Activated T-cell treated with anti-CD3 and anti-CD28 coated beads, Interleukin-2, amount 50 U/mL, for 4 hours (primary cell): ENCODE measurements around the gene CPXM2. TPM values are rescaled to one million over a fixed set of nuclear protein-coding genes. Genes with fewer than 3 reads are reported as not detected.
"Not testable (repeated sequence)": the region's sequence is repeated elsewhere in the genome, so short reads cannot be mapped to it uniquely, and the experiment has no call there.

ENCODE experiments used
- ATAC-seq, 2 donors: fragments of 200-7000 bp; cut with Tn5 transposase; one replicate each; pipeline ENCODE4 v1.10.0; 2021
- DNase-seq: peaks from one replicate; pipeline ENCODE4 v3.0.0-alpha.2; 2020
- H3K27me3 Mint-ChIP-seq: one replicate; pipeline ENCODE4 v1.8.0; 2021; ENCODE audit warnings: low read depth, mixed read lengths
- H3K36me3 Mint-ChIP-seq: one replicate; pipeline ENCODE4 v1.8.0; 2022; ENCODE audit warnings: mixed read lengths; ENCODE audit not compliant: insufficient read depth
- H3K4me1 Mint-ChIP-seq: one replicate; pipeline ENCODE4 v1.8.0; 2021; ENCODE audit warnings: low read depth, mixed read lengths
- H3K4me3 Mint-ChIP-seq: one replicate; pipeline ENCODE4 v1.8.0; 2021; ENCODE audit warnings: mild to moderate bottlenecking, moderate library complexity, mixed read lengths
- H3K9me3 Mint-ChIP-seq: one replicate; pipeline ENCODE4 v1.8.0; 2021; ENCODE audit warnings: mixed read lengths
- total RNA-seq, 3 donors: library from RNA; stranded (reverse); gene quantifications; one replicate each; pipeline ENCODE4 v1.2.1, GENCODE V29; 2021

CPXM2 gene
- total RNA-seq, 3 donors from 2014 or later, result not detected

DNA sequence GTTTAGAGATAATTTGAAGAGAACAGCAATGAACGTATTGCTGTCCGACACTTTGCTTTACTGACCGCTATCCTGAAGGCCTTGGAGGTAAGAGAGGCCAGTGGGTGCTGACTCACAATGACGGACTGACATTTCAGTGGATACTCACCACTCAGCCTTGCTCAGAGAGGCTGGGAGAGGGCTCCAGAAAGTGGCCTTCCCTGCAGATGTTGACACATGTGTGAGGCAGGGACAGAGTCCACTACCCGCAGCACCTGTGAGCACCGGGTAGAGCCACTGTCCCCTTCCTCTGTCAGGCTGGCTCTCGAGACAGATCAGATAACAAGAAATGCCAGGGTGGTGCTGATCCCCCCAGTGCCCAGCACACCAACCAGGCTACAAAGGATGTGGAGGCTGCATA, 150.5 kb downstream of the CPXM2 start:
- Mint-ChIP-seq H3K4me1 (no peaks in the 10 kb centered on the region), H3K27me3 (peaks cover 4% of the 10 kb centered on the region), H3K4me3 (no peak overlapping the region), H3K9me3 (no peaks in the 10 kb centered on the region), H3K36me3 (no peaks in the 10 kb centered on the region)
- ATAC-seq (no peak), DNase-seq (no peak)

DNA sequence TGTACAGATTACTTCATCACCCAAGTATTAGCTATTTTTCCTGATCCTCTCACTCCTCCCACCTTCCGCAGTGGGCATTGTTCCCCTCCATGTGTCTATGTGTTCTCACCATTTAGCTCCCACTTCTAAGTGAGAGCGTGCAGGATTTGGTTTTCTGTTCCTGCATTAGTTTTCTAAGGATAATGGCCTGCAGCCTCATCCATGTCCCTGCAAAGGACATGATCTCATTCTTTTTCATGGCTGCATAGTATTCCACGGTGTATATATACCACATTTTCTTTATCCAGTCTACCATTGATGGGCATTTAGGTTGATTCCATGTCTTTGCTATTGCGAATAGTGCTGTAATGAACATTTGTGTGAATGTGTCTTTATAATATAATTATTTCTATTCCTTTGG, 154.7 kb downstream of the CPXM2 start:
- not testable (repeated sequence) for H3K9me3 Mint-ChIP-seq, DNase-seq, H3K4me1 Mint-ChIP-seq, H3K36me3 Mint-ChIP-seq, ATAC-seq, H3K27me3 Mint-ChIP-seq, H3K4me3 Mint-ChIP-seq

DNA sequence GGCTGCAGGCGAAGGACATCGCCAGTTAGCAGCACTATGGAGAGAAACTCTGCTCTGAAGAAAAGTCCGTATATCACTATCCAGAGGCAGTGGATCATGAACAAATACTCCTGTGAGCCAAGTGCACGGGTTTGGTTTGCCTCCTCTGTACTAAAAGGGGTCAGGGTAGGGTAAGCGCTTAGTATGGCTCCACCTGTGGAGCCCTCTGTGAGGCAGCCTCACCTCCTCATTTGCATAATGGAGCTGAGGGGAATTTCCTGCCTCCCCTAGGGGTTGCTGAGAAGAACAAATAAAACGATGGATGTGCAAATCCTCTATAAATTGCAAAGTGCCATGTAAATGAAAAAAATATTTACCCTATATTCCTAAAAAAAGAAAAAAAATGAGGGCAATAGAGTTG, 162.1 kb downstream of the CPXM2 start:
- ATAC-seq (no peak), DNase-seq (no peak)
- peaks cover 2% of the 10 kb centered on the region for H3K27me3 Mint-ChIP-seq
- no peaks in the 10 kb centered on the region for H3K4me1 Mint-ChIP-seq
- no peaks in the 10 kb centered on the region for H3K9me3 Mint-ChIP-seq
- no peak overlapping the region for H3K4me3 Mint-ChIP-seq
- H3K36me3 Mint-ChIP-seq, result no peaks in the 10 kb centered on the region

DNA sequence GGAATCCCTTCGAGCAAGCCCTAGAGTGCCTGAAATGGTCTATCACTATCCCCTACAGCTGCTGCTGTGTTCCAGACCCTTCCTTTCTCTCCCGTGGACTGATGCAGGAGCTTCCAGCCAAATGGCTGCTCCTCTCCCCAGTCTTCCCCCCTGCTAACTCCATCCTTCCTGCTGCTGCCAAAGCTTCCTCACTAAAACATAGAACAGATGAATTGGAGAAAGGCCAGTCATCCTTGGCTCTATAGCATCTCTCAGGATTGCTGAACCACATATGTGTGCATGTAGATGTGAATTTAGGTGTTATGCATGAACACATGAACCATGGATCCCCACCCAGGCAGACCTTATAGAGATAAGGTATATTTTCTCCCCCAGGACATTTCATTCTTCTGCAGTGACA, 164.8 kb downstream of the CPXM2 start:
- Mint-ChIP-seq H3K4me1 (no peaks in the 10 kb centered on the region), H3K9me3 (no peaks in the 10 kb centered on the region), H3K36me3 (no peaks in the 10 kb centered on the region), H3K4me3 (no peak overlapping the region), H3K27me3 (peaks cover 2% of the 10 kb centered on the region)
- ATAC-seq (no peak), DNase-seq (no peak)

DNA sequence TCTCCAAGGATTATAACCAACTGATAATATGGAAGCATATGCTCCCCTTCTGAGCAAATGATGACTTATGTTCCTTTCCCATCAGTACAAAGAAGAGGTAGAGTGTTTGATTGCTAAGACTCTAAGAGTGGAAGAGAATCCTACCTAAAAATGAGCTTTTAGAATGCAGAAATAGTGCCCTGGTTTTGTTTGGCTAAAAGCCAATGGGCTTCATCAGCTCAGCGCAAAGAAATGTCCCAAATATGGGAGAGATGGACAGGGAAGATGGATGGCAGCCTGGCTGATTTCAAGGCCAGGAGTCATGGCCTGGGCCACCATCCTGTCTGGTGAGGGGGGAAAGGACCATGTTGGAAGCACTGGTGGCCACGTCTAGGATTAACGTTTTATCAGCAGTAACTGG, 165.2 kb downstream of the CPXM2 start:
- no peak for DNase-seq
- H3K4me1 Mint-ChIP-seq, result no peaks in the 10 kb centered on the region
- ATAC-seq, result no peak
- H3K36me3 Mint-ChIP-seq, result no peaks in the 10 kb centered on the region
- H3K4me3 Mint-ChIP-seq, result no peak overlapping the region
- H3K27me3 Mint-ChIP-seq, result peaks cover 2% of the 10 kb centered on the region
- H3K9me3 Mint-ChIP-seq, result no peaks in the 10 kb centered on the region

DNA sequence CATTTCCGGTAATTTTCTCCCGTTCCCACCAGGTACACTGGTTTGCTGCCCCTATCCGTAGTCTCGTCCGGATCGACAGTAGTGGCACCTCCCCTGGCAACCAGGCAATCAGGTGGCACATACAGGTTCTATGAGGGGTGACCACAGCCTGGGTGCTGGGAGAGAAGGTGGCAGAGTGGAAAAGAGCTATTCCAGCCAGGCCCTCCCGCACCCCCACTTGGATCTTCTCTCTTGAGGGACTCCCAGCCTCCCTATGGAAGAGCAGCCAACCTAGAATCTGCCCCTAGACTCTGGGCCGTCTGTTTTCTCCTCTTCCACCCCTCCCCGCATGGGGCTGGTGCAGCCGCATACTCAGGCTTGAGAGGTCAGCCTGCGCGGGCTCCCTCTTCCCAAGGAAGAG, 166.9 kb downstream of the CPXM2 start:
- no peaks in the 10 kb centered on the region for H3K9me3 Mint-ChIP-seq
- no peaks in the 10 kb centered on the region for H3K36me3 Mint-ChIP-seq
- H3K4me3 Mint-ChIP-seq, result no peak overlapping the region
- no peaks in the 10 kb centered on the region for H3K4me1 Mint-ChIP-seq
- no peak for DNase-seq
- ATAC-seq, result no peak
- H3K27me3 Mint-ChIP-seq, result peaks cover 2% of the 10 kb centered on the region

DNA sequence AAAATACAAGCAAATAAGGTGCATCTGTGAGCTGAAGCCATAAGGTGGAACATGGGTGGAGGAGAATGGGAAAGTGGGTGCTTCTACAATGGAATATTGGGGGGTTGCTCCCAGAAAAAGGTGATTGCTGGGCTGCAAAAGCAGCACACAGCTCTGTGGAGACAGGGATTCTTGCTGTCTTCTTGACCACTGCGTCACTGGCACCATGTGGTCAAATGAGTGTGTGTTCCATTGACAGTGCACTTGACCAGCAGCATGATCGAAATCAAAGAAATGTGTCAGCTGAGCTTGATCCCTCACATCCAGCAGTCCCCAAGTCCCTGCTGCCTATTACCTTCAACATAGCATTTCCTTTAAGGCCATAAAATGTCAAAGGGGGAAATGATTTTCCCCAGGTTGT, 169.3 kb downstream of the CPXM2 start:
- H3K4me1 Mint-ChIP-seq, result no peaks in the 10 kb centered on the region
- H3K27me3 Mint-ChIP-seq, result no peaks in the 10 kb centered on the region
- no peaks in the 10 kb centered on the region for H3K9me3 Mint-ChIP-seq
- no peak for ATAC-seq
- DNase-seq, result no peak
- no peaks in the 10 kb centered on the region for H3K36me3 Mint-ChIP-seq
- no peak overlapping the region for H3K4me3 Mint-ChIP-seq

DNA sequence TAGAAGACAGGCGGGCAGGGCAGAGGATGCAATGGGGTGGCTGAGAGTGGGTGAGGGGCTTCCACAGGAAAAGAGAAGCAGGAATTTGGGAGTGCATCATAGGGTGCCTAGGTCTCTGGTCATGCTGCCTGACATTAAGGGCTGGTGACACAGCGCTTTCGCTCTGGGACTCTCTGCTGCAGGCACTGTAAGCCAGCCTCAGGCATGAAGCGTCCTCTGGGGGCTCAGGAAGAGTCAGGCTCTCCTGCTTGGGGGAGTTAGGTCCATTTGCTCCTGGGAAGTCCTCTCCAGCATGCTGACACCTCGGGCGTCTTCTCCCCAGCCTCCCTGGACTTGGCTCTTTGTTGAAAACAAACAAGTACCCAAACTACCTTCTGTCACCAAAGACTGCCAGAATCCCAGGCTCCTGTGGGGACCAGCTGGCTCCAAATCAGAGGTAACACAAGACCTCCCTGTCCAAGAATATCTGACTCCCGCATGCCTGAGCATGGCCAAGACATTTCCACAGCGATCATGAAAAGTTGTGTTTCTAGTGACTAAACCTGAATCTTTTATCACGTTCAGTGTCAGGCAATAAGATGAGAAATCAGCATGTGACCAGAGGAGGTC, 170.1 kb downstream of the CPXM2 start:
- ATAC-seq, result no peak
- Mint-ChIP-seq H3K4me1 (no peaks in the 10 kb centered on the region), H3K4me3 (no peak overlapping the region), H3K36me3 (no peaks in the 10 kb centered on the region), H3K9me3 (no peaks in the 10 kb centered on the region), H3K27me3 (no peaks in the 10 kb centered on the region)
- no peak for DNase-seq

DNA sequence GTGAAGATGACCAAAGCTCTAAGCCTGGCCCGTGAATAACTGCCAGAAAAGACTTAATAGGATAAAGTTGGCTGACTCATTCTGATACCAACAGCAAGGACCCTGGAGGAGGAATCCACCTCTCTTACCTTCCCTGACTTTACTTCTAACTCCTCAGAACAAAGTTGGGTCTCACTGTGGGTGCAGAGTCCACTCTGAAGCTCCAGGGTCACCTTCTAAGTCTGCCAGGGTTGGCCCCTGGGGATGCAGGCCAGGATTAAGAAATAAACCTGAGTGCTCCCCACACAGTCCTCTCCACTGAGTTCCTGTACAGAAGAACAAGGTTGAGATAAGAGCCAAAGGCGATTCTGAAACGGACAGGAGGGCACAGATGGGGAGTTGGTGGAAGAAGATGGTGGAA, 171.1 kb downstream of the CPXM2 start:
- H3K4me3 Mint-ChIP-seq, result no peak overlapping the region
- ATAC-seq, result no peak
- no peaks in the 10 kb centered on the region for H3K4me1 Mint-ChIP-seq
- H3K9me3 Mint-ChIP-seq, result no peaks in the 10 kb centered on the region
- H3K36me3 Mint-ChIP-seq, result no peaks in the 10 kb centered on the region
- no peak for DNase-seq
- H3K27me3 Mint-ChIP-seq, result peaks cover 4% of the 10 kb centered on the region

DNA sequence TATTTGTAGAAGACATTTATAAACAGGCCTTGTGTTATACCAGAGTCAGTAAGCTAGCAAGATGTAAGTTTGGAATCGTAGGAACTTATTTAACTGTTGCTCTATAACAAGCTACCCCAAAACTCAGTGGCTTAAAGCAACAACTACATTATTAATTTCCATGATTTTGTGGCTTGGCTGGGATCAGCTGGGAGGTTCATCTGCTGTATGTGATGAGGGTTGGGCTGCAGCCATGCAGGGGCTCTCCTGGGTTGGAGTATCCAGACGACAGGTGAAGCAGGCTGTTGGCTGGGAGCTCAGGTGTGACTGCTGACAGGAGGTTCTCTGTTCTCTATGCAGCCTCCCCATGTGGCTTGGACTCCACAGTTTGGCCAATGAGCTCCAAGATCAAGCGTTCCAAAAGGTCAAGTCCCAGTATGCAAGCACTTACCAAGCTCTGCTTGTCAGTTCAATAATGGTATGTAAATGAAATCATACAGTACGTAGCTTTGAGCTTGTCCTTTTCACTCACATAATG, 173.0 kb downstream of the CPXM2 start:
- peaks cover 11% of the 10 kb centered on the region for H3K27me3 Mint-ChIP-seq
- no peaks in the 10 kb centered on the region for H3K9me3 Mint-ChIP-seq
- ATAC-seq (no peak), DNase-seq (no peak)
- H3K4me3 Mint-ChIP-seq, result no peak overlapping the region
- no peaks in the 10 kb centered on the region for H3K4me1 Mint-ChIP-seq
- H3K36me3 Mint-ChIP-seq, result no peaks in the 10 kb centered on the region

DNA sequence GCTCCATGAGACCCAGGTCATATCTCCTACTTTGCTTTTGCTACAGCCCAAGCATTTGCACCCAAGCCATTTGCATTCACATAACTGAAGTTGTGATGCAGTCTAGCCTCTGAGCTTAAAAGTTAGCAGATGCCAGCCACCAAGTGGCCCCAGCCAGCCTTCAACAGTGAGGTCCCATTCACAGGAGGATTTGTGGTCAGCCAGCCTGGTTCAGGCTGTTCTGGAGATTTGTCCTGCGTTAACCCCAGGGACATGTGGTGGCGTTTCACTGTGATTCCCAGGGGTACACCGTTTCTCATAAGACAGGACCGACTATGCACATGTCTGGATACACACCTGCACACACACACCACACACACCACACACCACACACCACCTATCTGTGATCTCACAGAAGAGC, 174.3 kb downstream of the CPXM2 start:
- peaks cover 11% of the 10 kb centered on the region for H3K27me3 Mint-ChIP-seq
- no peaks in the 10 kb centered on the region for H3K36me3 Mint-ChIP-seq

DNA sequence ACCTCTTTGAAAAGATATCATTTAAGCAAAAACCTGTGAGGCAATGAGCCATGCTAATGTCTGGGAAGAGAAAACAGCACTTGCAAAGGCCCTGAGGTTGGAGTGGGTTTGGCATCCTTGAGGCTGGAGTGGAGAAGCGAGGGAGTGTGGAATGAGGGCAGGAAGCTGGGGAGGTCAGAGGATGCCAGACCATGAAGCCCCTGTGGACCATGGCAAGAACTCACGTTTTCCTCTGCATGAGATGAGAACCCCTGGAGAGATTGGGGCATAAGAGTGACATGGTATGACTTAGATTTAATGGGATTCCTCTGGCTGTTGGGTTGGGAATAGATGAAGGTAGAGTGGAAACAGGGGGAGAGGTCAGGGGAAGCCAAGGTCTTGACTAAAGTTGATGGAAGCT, 176.1 kb downstream of the CPXM2 start:
- Mint-ChIP-seq H3K36me3 (no peaks in the 10 kb centered on the region), H3K27me3 (peaks cover 11% of the 10 kb centered on the region), H3K4me3 (no peak overlapping the region), H3K4me1 (no peaks in the 10 kb centered on the region), H3K9me3 (peaks cover 5% of the 10 kb centered on the region)
- ATAC-seq, result no peak
- DNase-seq, result no peak

More for the DNA sequence above, 174.3 kb downstream of the CPXM2 start:
- Mint-ChIP-seq H3K9me3 (peaks cover 5% of the 10 kb centered on the region), H3K4me1 (no peaks in the 10 kb centered on the region), H3K4me3 (no peak overlapping the region)
- ATAC-seq (no peak), DNase-seq (no peak)

DNA sequence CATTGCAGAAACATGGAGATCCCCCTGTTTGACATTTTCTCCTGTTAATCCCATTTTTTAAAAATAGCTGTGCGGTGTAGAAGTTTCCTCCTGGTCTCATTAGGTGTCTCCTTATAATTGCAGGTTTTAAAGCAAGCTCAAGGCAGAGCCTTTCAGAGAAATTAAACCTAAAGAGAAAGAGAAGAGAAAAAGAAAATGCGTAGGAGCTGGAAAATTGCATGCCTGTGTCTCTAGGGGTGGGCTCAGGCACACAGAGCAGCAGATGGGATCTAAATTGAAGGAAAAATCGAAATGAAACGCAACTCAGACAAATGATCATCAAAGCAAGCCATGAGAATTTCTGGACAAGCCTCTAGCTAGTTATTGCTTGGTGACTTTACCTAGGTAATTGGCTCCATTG, 185.4 kb downstream of the CPXM2 start:
- H3K36me3 Mint-ChIP-seq, result no peaks in the 10 kb centered on the region
- no peaks in the 10 kb centered on the region for H3K9me3 Mint-ChIP-seq
- DNase-seq, result no peak
- ATAC-seq, result no peak
- H3K4me1 Mint-ChIP-seq, result no peaks in the 10 kb centered on the region
- no peaks in the 10 kb centered on the region for H3K27me3 Mint-ChIP-seq
- no peak overlapping the region for H3K4me3 Mint-ChIP-seq

DNA sequence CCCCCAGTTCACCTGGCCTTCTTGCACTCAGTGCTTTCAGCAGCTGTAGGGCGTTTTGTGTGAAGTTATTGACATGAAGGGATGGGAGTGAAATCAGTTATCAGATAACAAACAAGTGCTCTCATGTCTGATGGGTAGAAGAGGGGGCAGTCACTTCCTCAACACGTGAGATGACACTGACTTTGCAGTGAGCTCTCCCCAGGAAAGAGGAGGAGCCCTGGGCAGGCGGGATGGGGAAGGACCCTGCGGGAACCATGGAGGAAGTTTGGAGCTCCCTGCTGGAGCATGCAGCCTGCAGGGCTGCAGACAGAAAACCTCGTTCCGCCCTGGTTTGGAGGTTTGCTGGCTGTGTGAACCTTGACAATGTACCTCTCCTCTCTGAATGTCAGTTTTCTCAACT, 186.8 kb downstream of the CPXM2 start:
- Mint-ChIP-seq H3K4me1 (no peaks in the 10 kb centered on the region), H3K4me3 (no peak overlapping the region), H3K36me3 (no peaks in the 10 kb centered on the region), H3K27me3 (no peaks in the 10 kb centered on the region), H3K9me3 (no peaks in the 10 kb centered on the region)
- DNase-seq, result no peak
- no peak for ATAC-seq

DNA sequence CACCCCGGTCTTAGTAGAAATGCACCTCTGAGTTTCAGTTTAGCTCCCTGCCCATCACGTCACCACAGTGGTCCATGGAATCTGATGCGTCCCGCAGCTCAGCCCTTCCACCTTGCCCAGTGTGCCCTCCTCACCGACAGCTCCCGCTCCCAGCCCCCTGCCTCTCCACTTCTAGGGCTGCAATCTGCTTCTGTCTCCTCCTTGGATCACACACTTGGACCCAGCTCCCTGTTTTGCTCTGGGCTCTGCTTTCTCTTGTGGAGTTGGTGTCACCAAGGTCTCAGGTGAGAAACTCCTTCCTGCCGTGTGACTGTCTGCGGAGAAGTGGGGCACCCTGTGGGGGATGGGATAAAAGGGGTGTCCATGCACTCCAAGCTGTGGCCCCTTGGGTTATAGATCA, 187.5 kb downstream of the CPXM2 start:
- ATAC-seq (no peak), DNase-seq (no peak)
- Mint-ChIP-seq H3K27me3 (no peaks in the 10 kb centered on the region), H3K36me3 (no peaks in the 10 kb centered on the region), H3K9me3 (no peaks in the 10 kb centered on the region), H3K4me1 (no peaks in the 10 kb centered on the region), H3K4me3 (no peak overlapping the region)
